Adrenal gland (tissue), 12 donors: ENCODE results near the gene TFCP2L1. TPM values are rescaled to one million over a fixed set of nuclear protein-coding genes. Genes with fewer than 3 reads are reported as not detected.

ENCODE experiments used
- DNase-seq, 7 donors: peaks; one replicate each; pipeline ENCODE4 v3.0.0-alpha.2; 2019 to 2020
- H3K27ac ChIP-seq, 5 donors: fragments of 200-600 bp; sonication (generic) in 4 of 5; 1 replicate in 3 of 5; 2 replicates in 2 of 5; pipeline versions ENCODE4 v1.5.1 to v1.8.0; 2016 to 2020; ENCODE audit warnings: mild to moderate bottlenecking in 1 of 5
- H3K27me3 ChIP-seq: fragments of 200-600 bp; 2 replicates; pipeline ENCODE4 v1.8.0; 2021
- H3K36me3 ChIP-seq, 2 donors: fragments of 200-600 bp; replicated peaks in 1 of 2; 1 replicate in 1 of 2; 2 replicates in 1 of 2; pipeline versions ENCODE4 v1.5.1 to v1.8.0; 2018 to 2022
- H3K4me1 ChIP-seq, 2 donors: fragments of 200-600 bp; replicated peaks in 1 of 2; 1 replicate in 1 of 2; 2 replicates in 1 of 2; pipeline versions ENCODE4 v1.5.1 to v1.8.0; 2018 to 2021
- H3K4me3 ChIP-seq, 4 donors: fragments of 200-600 bp; sonication (generic) in 3 of 4; one replicate each; pipeline ENCODE4 v1.5.1; 2016 to 2018
- H3K9me3 ChIP-seq, 3 donors: fragments of 200-600 bp; sonication (generic) in 1 of 3; replicated peaks in 1 of 3; 1 replicate in 2 of 3; 2 replicates in 1 of 3; pipeline versions ENCODE4 v1.5.1 to v1.8.0; 2016 to 2021
- CTCF ChIP-seq, 6 experiments: fragments of 450-650 bp in 4 of 6; fragments of 200-600 bp in 2 of 6; sonication (generic) in 1 of 6; IDR thresholded peaks; 1 replicate in 5 of 6; 2 replicates in 1 of 6; pipeline versions ENCODE4 v1.5.1 to v1.8.0; 2016 to 2021; ENCODE audit warnings: antibody characterized with exemption in 6 of 6, mild to moderate bottlenecking in 2 of 6, moderate library complexity in 1 of 6
- POLR2A ChIP-seq, 2 donors: fragments of 450-650 bp; IDR thresholded peaks; one replicate each; pipeline ENCODE4 v1.6.1; 2017; ENCODE audit warnings: antibody characterized with exemption in 2 of 2, mild to moderate bottlenecking in 2 of 2, moderate library complexity in 1 of 2
- WGBS, 4 donors: extraction: QIAGEN DNeasy Blood & Tissue Kit in 2 of 4; methylation state at CpG; one replicate each; pipeline versions ENCODE4 v1.1.5 to v1.1.7; 2013 to 2017; 5-methylcytosine and 5-hydroxymethylcytosine counted together
- intact Hi-C, 2 donors: fragments of 100-400 bp; cut with DNase I; formaldehyde crosslinking; loops; one replicate each; pipeline versions ENCODE4 v1.14.1 to v1.15.0; 2022 to 2023
- polyA plus RNA-seq, 3 donors: library from polyadenylated mRNA; stranded (reverse); fragments of 200-250 nt in 2 of 3; fragments of 350-450 nt in 1 of 3; fragmentation: Illumina TruSeq in 1 of 3; extraction: RNeasy Lipid Tissue Mini Kit (QIAGEN cat#74804) in 1 of 3; gene quantifications; one replicate each; pipeline ENCODE4 v1.2.3, GENCODE V29; 2013 to 2014
- total RNA-seq, 9 donors: library from RNA; depleted of rRNA in 4 of 9; stranded (reverse); fragments of >200 nt in 4 of 9; fragments of 120-200 nt in 1 of 9; fragmentation: NEBNext Ultra II Directional in 1 of 9; extraction: Animal tissue kit (Norgen Biotek cat#: 25700) in 1 of 9; gene quantifications; one replicate each; pipeline versions ENCODE4 v1.1.0 to v1.2.4, GENCODE V29; 2013 to 2023
- donor health status: healthy with polysubstance abuse.
- donor health status: Bipolar disorder and iron deficiency.
- donor health status: DM: yes; HTN: yes; CAD: no.
- donor health status: DM: no; HTN: no; CAD: no.
- donor health status: DM: no; HTN: no; CAD: no.
- donor health status: DM: yes; HTN: yes; CAD: no.

The TFCP2L1 gene
- total and polyA plus RNA-seq, 12 donors = 0.17 to 2.5 (median 0.87) TPM

- Histone ChIP-seq H3K27me3 (no peaks in the 10 kb centered on the region), H3K9me3 (no peaks in the 10 kb centered on the region), H3K4me1 (peaks cover 5 to 10% of the 10 kb centered on the region in 2 donors), H3K36me3 (no peaks in the 10 kb centered on the region), H3K27ac (no peak overlapping the region), H3K4me3 (no peak overlapping the region)
- 87 to 97% (median 94%) methylated on average over 12 to 14 of the region's 14 CpGs for WGBS, 4 donors
- intact Hi-C loops = no loop called here
- no peak for DNase-seq
- TF ChIP-seq POLR2A (IDR thresholded peaks at IDR 0.05) (no peak), CTCF (IDR thresholded peaks at IDR 0.05) (no peak)
Measured at GRCh38 chr2:121200419-121201315, 84.3 kb downstream of the TFCP2L1 start.

- WGBS, 4 donors = 88 to 100% (median 92%) methylated on average over 7 to 8 of the region's 8 CpGs
- DNase-seq = no peak
Measured at GRCh38 chr2:121200011-121200347, 85.0 kb downstream of the TFCP2L1 start.

GRCh38 chr2:121199281-121200010 is 85.6 kb downstream of the TFCP2L1 start:
- Histone ChIP-seq H3K9me3 (no peaks in the 10 kb centered on the region), H3K4me3 (no peak overlapping the region), H3K4me1 (peaks cover 5 to 10% of the 10 kb centered on the region in 2 donors), H3K27ac (no peak overlapping the region), H3K36me3 (no peaks in the 10 kb centered on the region), H3K27me3 (no peaks in the 10 kb centered on the region)
- 87 to 95% (median 93%) methylated on average over 10 of the region's 10 CpGs for WGBS, 4 donors
- DNase-seq = no peak
- no peak for TF ChIP-seq POLR2A (IDR thresholded peaks at IDR 0.05)
- no peak for TF ChIP-seq CTCF (IDR thresholded peaks at IDR 0.05)
- intact Hi-C loops = no loop called here

More at GRCh38 chr2:121200011-121200347, 85.0 kb downstream of the TFCP2L1 start:
- Histone ChIP-seq H3K27ac (no peak overlapping the region), H3K4me1 (peaks cover 5 to 10% of the 10 kb centered on the region in 2 donors), H3K4me3 (no peak overlapping the region), H3K27me3 (no peaks in the 10 kb centered on the region), H3K36me3 (no peaks in the 10 kb centered on the region), H3K9me3 (no peaks in the 10 kb centered on the region)
- intact Hi-C loops = no loop called here
- TF ChIP-seq CTCF (IDR thresholded peaks at IDR 0.05) (no peak), POLR2A (IDR thresholded peaks at IDR 0.05) (no peak)

- TF ChIP-seq POLR2A (IDR thresholded peaks at IDR 0.05) (peak in 1 of 2 donors; percentile 15), CTCF (IDR thresholded peaks at IDR 0.05) (no peak)
- WGBS, 4 donors = 31 to 44% (median 38%) methylated on average over 17 to 19 of the region's 19 CpGs
- H3K27me3 ChIP-seq = no peaks in the 10 kb centered on the region
- no peaks in the 10 kb centered on the region for H3K9me3 ChIP-seq
- H3K36me3 ChIP-seq = no peaks in the 10 kb centered on the region
- H3K4me3 ChIP-seq = no peak overlapping the region
- peak overlapping the region; percentile 17 to 98 (median 81) for H3K27ac ChIP-seq
- peaks cover 5 to 10% of the 10 kb centered on the region in 2 donors for H3K4me1 ChIP-seq
- DNase-seq = peak; percentile 79 to 95 (median 94)
- intact Hi-C loops = no loop called here
Measured at GRCh38 chr2:121197369-121198091, 87.5 kb downstream of the TFCP2L1 start.
